Measurements from ENCODE around the gene PIP5K1C.

PIP5K1C gene

GRCh38 chr19:3611841-3612240, 88.4 kb downstream of the PIP5K1C start:
- no peak for DNase-seq

- no peak for DNase-seq
Measured at GRCh38 chr19:3610745-3611717, 89.2 kb downstream of the PIP5K1C start.

GRCh38 chr19:3609779-3610719, 90.2 kb downstream of the PIP5K1C start:
- no peak for DNase-seq

- DNase-seq, result no peak
Measured at GRCh38 chr19:3608750-3609322, 91.4 kb downstream of the PIP5K1C start.

- no peak for DNase-seq
Measured at GRCh38 chr19:3608079-3608641, 92.1 kb downstream of the PIP5K1C start.

- DNase-seq, result peak in 1 of 51 donors; percentile 1
Measured at GRCh38 chr19:3607303-3608078, 92.8 kb downstream of the PIP5K1C start.

GRCh38 chr19:3606690-3607289, 93.5 kb downstream of the PIP5K1C start, which contains the start of gene TBXA2R:
Gene TBXA2R (minus strand): TSS chr19:3606875. CDS start chr19:3600634, 6,241 bp downstream.
- peak in 29 of 51 donors; percentile 5 to 67 (median 21) for DNase-seq

- DNase-seq, result no peak
Measured at GRCh38 chr19:3606174-3606689, 94.0 kb downstream of the PIP5K1C start.

- no peak for DNase-seq
Measured at GRCh38 chr19:3605770-3606169, 94.5 kb downstream of the PIP5K1C start.

GRCh38 chr19:3605361-3605760, 94.9 kb downstream of the PIP5K1C start:
- no peak for DNase-seq

GRCh38 chr19:3604987-3605343, 95.3 kb downstream of the PIP5K1C start:
- no peak for DNase-seq

GRCh38 chr19:3604227-3604986, 95.9 kb downstream of the PIP5K1C start:
- no peak for DNase-seq

- DNase-seq, result no peak
Measured at GRCh38 chr19:3603121-3603811, 97.0 kb downstream of the PIP5K1C start.

GRCh38 chr19:3601021-3601420, 99.2 kb downstream of the PIP5K1C start:
- DNase-seq, result no peak

GRCh38 chr19:3599776-3600187, 100.5 kb downstream of the PIP5K1C start:
- no peak for DNase-seq

GRCh38 chr19:3595521-3596061, 104.7 kb downstream of the PIP5K1C start:
- no peak for DNase-seq

GRCh38 chr19:3593156-3593555, 107.1 kb downstream of the PIP5K1C start:
- DNase-seq, result no peak

All from hypothalamus (tissue), 51 donors.